ENCODE data around the gene DICER1. TPM values are rescaled to one million over a fixed set of nuclear protein-coding genes. Genes with fewer than 3 reads are reported as not detected.

The DICER1 gene
- total RNA-seq, 2 donors from 2014 or later, result 49.3 to 53.7 TPM

GRCh38 chr14:95195031-95195430 is 37.7 kb upstream of the DICER1 start:
- Histone ChIP-seq H3K27ac (no peak overlapping the region), H3K4me1 (no peaks in the 10 kb centered on the region), H3K4me3 (no peak overlapping the region), H3K9me3 (no peaks in the 10 kb centered on the region), H3K9ac (ENCODE audit: low read depth in 2 of 2, low read length in 2 of 2) (no peak overlapping the region), H3K27me3 (no peaks in the 10 kb centered on the region), H3K36me3 (no peaks in the 10 kb centered on the region)
- intact Hi-C loops (cut with DNase I), result loop anchor here (10.0 kb wide), 1 partner anchor 90 kb away; no protein-coding TSS in a partner anchor
- TF ChIP-seq CTCF (IDR thresholded peaks at IDR 0.05), result no peak
- DNase-seq, result no peak

- Histone ChIP-seq H3K4me3 (no peak overlapping the region), H3K4me1 (no peaks in the 10 kb centered on the region), H3K36me3 (no peaks in the 10 kb centered on the region), H3K27me3 (no peaks in the 10 kb centered on the region), H3K9ac (ENCODE audit: low read depth in 2 of 2, low read length in 2 of 2) (no peak overlapping the region), H3K27ac (no peak overlapping the region), H3K9me3 (no peaks in the 10 kb centered on the region)
- TF ChIP-seq CTCF (IDR thresholded peaks at IDR 0.05), result no peak
- DNase-seq, result no peak
- intact Hi-C loops (cut with DNase I), result loop anchor here (10.0 kb wide), 1 partner anchor 88 kb away; no protein-coding TSS in a partner anchor
These were observed 35.8 kb upstream of the DICER1 start for GRCh38 chr14:95193081-95193480.

DNA sequence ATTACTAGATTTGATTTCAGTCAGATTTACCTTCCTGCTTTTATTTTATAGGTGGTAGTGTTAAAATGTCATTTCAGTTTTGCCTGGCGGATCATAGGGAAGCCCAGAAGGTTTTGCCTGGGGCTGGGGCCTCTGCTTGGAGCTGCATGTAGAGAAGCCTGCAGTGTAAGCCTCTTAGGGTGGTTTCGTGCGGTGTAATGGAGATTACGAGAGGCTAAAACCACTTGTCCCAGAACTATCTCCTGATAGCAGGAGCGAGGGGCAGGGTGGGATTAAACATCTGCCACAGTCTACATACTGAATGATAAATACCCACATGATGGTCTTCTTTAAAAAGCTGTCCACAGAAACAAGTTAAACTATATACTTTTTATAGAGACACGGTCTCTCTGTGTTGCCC is 35.0 kb upstream of the DICER1 start:
- Histone ChIP-seq H3K4me3 (no peak overlapping the region), H3K36me3 (no peaks in the 10 kb centered on the region), H3K4me1 (no peaks in the 10 kb centered on the region), H3K27me3 (no peaks in the 10 kb centered on the region), H3K27ac (no peak overlapping the region), H3K9me3 (no peaks in the 10 kb centered on the region), H3K9ac (ENCODE audit: low read depth in 2 of 2, low read length in 2 of 2) (no peak overlapping the region)
- intact Hi-C loops (cut with DNase I), result loop anchor here (10.0 kb wide), 1 partner anchor 88 kb away; no protein-coding TSS in a partner anchor
- TF ChIP-seq CTCF (IDR thresholded peaks at IDR 0.05), result no peak
- no peak for DNase-seq

DNA sequence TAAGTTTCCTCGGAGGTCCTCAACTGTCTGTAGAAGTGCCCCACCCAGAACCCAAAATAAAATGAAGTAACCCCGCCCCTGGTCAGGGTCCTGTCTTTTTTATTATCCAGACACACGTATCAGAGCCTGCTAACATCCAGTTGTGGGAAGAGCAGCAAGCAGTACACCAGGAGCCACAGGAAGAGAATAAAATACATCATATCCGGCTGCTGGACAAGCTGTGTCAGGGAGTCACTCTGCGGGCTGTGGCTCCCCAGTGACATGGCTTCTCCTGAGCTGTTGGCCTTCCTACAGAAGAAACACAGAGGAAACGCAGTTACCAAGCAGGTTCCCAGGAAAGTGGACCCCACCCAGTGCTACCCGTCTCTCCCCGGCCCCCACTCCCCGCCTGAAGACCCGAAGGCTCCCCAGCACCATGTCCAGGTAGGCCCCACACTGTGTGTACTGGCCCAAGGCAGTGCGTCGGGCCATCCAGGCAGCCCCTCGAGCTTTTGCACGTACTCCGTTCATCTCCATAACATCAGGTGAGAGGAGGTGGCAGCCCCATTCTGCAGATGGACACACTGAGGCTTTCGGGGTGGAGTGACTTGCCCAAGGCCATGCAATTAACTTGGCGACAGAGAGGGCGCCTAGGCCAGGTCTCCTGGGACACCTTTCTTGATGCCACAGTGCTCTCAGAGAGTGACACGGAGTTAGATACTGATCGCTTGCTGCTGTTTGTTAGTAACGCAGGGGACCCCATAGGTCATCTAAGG is 34.3 kb upstream of the DICER1 start:
- intact Hi-C loops (cut with DNase I), result loop anchor here (10.0 kb wide), 1 partner anchor 87 kb away; no protein-coding TSS in a partner anchor
- H3K4me3 ChIP-seq, result no peak overlapping the region
- no peaks in the 10 kb centered on the region for H3K36me3 ChIP-seq

GRCh38 chr14:95190857-95191256 is 33.5 kb upstream of the DICER1 start:
- no peak for DNase-seq

More for the DNA sequence above, 34.3 kb upstream of the DICER1 start:
- no peak for DNase-seq
- TF ChIP-seq CTCF (IDR thresholded peaks at IDR 0.05), result no peak
- H3K27me3 ChIP-seq, result no peaks in the 10 kb centered on the region
- H3K9me3 ChIP-seq, result no peaks in the 10 kb centered on the region
- no peak overlapping the region for H3K27ac ChIP-seq
- no peaks in the 10 kb centered on the region for H3K4me1 ChIP-seq
- H3K9ac ChIP-seq (ENCODE audit: low read depth in 2 of 2, low read length in 2 of 2), result no peak overlapping the region

More at GRCh38 chr14:95190857-95191256, 33.5 kb upstream of the DICER1 start:
- Histone ChIP-seq H3K9me3 (no peaks in the 10 kb centered on the region), H3K9ac (ENCODE audit: low read depth in 2 of 2, low read length in 2 of 2) (no peak overlapping the region), H3K36me3 (no peaks in the 10 kb centered on the region), H3K4me3 (no peak overlapping the region), H3K4me1 (no peaks in the 10 kb centered on the region), H3K27me3 (no peaks in the 10 kb centered on the region), H3K27ac (no peak overlapping the region)
- intact Hi-C loops (cut with DNase I), result loop anchor here (10.0 kb wide), 1 partner anchor 86 kb away; no protein-coding TSS in a partner anchor
- no peak for TF ChIP-seq CTCF (IDR thresholded peaks at IDR 0.05)

Measured in colonic mucosa (tissue), 4 donors.